ENCODE results near the gene GALNT18. TPM values are rescaled to one million over a fixed set of nuclear protein-coding genes. Genes with fewer than 3 reads are reported as not detected.

GALNT18 gene
- total RNA-seq, 2 donors from 2014 or later, result not detected

DNA sequence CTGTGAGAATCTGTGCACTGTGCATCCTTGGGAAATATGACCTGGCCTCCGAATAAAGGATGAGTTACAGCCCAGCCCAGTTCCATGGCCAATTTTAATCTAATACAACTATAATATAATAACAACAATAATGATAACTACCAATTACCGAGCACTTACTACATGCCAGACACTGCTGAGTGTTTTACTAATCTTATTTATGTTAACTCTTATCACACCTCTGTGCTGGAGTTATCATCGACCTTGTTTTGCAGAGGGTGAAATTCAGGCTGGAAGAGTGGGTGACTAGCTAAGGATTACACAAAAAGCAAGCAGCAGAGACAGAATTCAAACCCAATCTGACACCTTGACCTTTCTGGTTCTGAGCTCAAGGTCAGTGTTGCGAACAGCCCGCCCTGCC is 83.9 kb downstream of the GALNT18 start:
- ATAC-seq (no peak), DNase-seq (no peak)
- peaks cover 30% of the 10 kb centered on the region for H3K27me3 Mint-ChIP-seq
- H3K4me3 Mint-ChIP-seq, result no peak overlapping the region
- no peaks in the 10 kb centered on the region for H3K9me3 ChIP-seq (ENCODE audit: control insufficient read depth, low read length, poor library complexity, severe bottlenecking)
- H3K27ac Mint-ChIP-seq, result no peak overlapping the region
- H3K4me1 Mint-ChIP-seq, result no peaks in the 10 kb centered on the region
- H3K36me3 Mint-ChIP-seq (ENCODE audit: low read depth), result no peaks in the 10 kb centered on the region

DNA sequence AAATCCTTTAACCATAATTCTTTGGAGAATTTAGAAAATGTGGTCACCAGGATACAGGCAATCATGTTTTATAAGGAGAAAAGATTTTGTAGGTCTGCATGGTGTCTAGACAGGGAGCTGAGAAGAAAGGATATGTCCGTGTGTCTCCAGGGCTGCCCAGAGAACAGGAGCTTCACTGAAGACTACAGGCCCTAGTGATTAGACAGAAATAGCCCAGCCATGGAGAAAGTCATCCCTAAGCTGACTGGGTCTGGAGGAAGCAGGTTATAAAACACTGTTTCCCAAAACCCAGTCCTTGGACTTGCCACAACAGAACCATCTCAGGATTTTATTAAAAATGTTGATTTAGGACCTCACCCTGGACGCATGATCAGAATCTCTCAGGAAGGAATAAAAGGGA is 84.4 kb downstream of the GALNT18 start:
- no peaks in the 10 kb centered on the region for H3K4me1 Mint-ChIP-seq
- ATAC-seq (no peak), DNase-seq (no peak)
- H3K9me3 ChIP-seq (ENCODE audit: control insufficient read depth, low read length, poor library complexity, severe bottlenecking), result no peaks in the 10 kb centered on the region
- H3K27me3 Mint-ChIP-seq, result peaks cover 30% of the 10 kb centered on the region
- H3K36me3 Mint-ChIP-seq (ENCODE audit: low read depth), result no peaks in the 10 kb centered on the region
- no peak overlapping the region for H3K27ac Mint-ChIP-seq
- H3K4me3 Mint-ChIP-seq, result no peak overlapping the region

DNA sequence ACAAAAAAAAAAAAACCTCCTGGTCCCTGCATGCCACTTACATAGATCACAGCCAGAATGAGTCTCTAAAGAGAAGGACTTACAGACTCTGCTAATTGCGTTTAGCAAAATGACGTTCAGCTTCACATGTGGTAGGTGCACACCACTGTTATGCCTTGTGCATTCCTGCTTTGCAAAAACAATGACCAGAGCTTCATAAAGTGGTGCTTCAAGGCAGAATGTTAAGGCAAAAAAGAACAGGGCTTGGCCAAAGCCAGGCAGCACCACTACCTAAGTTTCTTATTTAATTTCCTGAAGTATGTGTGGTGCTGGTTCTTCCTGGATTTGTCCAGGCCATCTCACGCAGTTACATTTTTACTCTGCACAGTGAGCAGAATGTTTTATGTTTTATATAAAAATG is 85.2 kb downstream of the GALNT18 start:
- ATAC-seq, result no peak
- no peaks in the 10 kb centered on the region for H3K4me1 Mint-ChIP-seq

DNA sequence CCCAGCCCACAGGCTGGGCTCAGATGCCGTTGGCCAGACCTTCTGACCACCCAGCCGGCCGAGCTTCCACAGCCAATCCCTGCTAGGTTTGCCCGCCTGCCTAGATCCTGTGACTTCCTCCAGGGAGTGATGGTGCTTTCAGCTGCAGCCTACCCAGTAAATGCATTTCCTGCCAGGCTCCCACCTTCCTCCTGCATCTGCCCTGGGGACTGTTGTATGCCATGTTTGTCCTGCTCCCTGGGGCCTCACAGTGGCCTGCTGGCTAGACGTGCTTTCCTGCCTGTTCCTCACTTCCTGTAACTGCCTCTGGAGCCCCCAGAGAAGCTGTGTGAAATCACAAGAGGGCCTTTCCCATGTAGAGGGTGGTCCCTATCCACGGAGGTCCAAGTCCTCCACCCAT is 86.2 kb downstream of the GALNT18 start:
- no peak overlapping the region for H3K27ac Mint-ChIP-seq
- no peak for ATAC-seq
- H3K27me3 Mint-ChIP-seq, result peaks cover 30% of the 10 kb centered on the region
- DNase-seq, result no peak
- no peaks in the 10 kb centered on the region for H3K36me3 Mint-ChIP-seq (ENCODE audit: low read depth)
- no peak overlapping the region for H3K4me3 Mint-ChIP-seq
- no peaks in the 10 kb centered on the region for H3K9me3 ChIP-seq (ENCODE audit: control insufficient read depth, low read length, poor library complexity, severe bottlenecking)
- no peaks in the 10 kb centered on the region for H3K4me1 Mint-ChIP-seq

More for the DNA sequence above, 85.2 kb downstream of the GALNT18 start:
- H3K9me3 ChIP-seq (ENCODE audit: control insufficient read depth, low read length, poor library complexity, severe bottlenecking), result no peaks in the 10 kb centered on the region
- DNase-seq, result no peak
- Mint-ChIP-seq H3K36me3 (ENCODE audit: low read depth) (no peaks in the 10 kb centered on the region), H3K27ac (no peak overlapping the region), H3K4me3 (no peak overlapping the region), H3K27me3 (peaks cover 30% of the 10 kb centered on the region)

DNA sequence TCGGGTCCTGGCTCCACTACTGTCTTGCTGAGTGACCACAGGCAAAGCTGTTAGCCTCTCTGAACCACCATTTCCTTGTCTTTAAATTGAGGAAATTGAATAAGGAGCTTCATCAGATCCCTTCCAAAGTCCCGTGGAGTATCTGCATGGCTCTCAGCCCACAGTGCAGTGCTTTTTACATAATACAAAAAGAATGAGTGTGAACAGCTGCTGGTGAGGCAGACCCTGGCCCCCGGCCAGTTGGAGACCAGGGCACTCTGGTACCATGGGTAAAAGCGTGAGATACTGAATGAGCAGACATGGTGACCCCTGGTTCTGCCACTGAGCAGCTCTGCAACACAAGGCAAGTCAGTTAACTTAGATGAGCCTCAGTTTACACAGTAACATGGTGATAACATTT is 86.8 kb downstream of the GALNT18 start:
- H3K4me3 Mint-ChIP-seq, result no peak overlapping the region
- H3K4me1 Mint-ChIP-seq, result no peaks in the 10 kb centered on the region
- no peak overlapping the region for H3K27ac Mint-ChIP-seq
- no peak for DNase-seq
- no peaks in the 10 kb centered on the region for H3K36me3 Mint-ChIP-seq (ENCODE audit: low read depth)
- H3K27me3 Mint-ChIP-seq, result peaks cover 30% of the 10 kb centered on the region
- ATAC-seq, result no peak
- no peaks in the 10 kb centered on the region for H3K9me3 ChIP-seq (ENCODE audit: control insufficient read depth, low read length, poor library complexity, severe bottlenecking)

DNA sequence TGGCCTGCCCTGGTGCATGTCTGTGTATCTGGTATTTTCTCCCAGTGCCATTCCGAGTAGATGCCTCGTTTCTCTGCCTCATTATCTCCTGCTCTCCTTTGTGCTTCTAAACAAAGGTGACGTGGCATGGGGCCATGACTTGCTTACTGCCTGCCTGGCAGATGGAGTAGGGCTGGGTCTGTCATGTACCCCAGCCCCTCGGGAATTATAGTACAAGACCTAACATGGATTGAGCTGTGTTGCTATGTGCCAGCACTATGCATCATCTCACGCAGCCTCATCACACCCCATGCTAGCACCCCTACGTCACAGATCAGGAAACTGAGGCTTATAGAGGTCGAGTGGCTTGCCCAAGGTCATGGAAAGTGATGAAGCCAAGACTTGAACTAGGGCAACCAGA is 88.1 kb downstream of the GALNT18 start:
- no peaks in the 10 kb centered on the region for H3K36me3 Mint-ChIP-seq (ENCODE audit: low read depth)
- no peaks in the 10 kb centered on the region for H3K9me3 ChIP-seq (ENCODE audit: control insufficient read depth, low read length, poor library complexity, severe bottlenecking)
- ATAC-seq (no peak), DNase-seq (no peak)
- H3K4me3 Mint-ChIP-seq, result no peak overlapping the region
- no peaks in the 10 kb centered on the region for H3K4me1 Mint-ChIP-seq
- H3K27ac Mint-ChIP-seq, result no peak overlapping the region
- peaks cover 22% of the 10 kb centered on the region for H3K27me3 Mint-ChIP-seq

DNA sequence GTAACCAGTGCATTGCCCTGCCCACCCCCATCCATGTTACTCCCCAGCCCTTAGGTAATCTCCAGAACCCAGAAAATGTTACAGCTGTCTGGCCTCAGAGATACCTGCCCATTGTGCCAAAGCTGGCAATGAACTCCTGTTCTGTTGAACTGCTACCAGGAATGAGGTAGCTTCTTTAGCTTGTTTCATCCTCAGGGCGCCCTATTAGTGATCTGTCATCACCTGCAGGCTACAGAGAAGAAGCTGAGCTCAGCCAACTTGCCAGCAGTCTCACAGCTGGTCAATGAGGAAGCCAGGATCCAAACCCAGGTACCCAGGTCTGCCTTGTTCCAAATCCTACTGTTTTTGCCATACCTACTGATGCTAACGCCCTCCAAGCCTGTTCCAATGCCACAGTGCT is 88.7 kb downstream of the GALNT18 start:
- no peaks in the 10 kb centered on the region for H3K9me3 ChIP-seq (ENCODE audit: control insufficient read depth, low read length, poor library complexity, severe bottlenecking)
- H3K36me3 Mint-ChIP-seq (ENCODE audit: low read depth), result no peaks in the 10 kb centered on the region
- H3K4me3 Mint-ChIP-seq, result no peak overlapping the region
- no peak for ATAC-seq
- peaks cover 20% of the 10 kb centered on the region for H3K27me3 Mint-ChIP-seq
- DNase-seq, result no peak
- no peaks in the 10 kb centered on the region for H3K4me1 Mint-ChIP-seq
- no peak overlapping the region for H3K27ac Mint-ChIP-seq

DNA sequence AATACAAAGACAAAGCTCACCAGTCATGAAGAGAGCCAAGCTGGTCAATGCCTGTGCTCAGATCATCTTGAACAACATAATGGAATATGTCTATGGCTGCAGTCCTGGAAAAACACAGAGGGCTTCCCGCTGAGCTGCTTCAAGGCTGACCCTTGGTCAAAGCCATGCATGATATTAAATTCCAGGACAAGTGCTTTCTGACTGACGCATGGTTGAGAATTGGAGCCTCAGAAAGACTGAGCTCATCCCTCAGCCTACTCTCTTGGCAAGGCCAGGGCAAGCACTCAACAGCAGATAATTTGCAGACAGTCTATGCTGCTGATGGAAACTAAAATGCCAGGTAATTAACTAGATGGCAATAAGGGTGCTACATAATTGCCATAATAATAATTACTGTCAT is 89.2 kb downstream of the GALNT18 start:
- no peak for DNase-seq
- Mint-ChIP-seq H3K4me3 (no peak overlapping the region), H3K4me1 (no peaks in the 10 kb centered on the region), H3K36me3 (ENCODE audit: low read depth) (no peaks in the 10 kb centered on the region), H3K27ac (no peak overlapping the region), H3K27me3 (peaks cover 20% of the 10 kb centered on the region)
- H3K9me3 ChIP-seq (ENCODE audit: control insufficient read depth, low read length, poor library complexity, severe bottlenecking), result no peaks in the 10 kb centered on the region
- ATAC-seq, result no peak

DNA sequence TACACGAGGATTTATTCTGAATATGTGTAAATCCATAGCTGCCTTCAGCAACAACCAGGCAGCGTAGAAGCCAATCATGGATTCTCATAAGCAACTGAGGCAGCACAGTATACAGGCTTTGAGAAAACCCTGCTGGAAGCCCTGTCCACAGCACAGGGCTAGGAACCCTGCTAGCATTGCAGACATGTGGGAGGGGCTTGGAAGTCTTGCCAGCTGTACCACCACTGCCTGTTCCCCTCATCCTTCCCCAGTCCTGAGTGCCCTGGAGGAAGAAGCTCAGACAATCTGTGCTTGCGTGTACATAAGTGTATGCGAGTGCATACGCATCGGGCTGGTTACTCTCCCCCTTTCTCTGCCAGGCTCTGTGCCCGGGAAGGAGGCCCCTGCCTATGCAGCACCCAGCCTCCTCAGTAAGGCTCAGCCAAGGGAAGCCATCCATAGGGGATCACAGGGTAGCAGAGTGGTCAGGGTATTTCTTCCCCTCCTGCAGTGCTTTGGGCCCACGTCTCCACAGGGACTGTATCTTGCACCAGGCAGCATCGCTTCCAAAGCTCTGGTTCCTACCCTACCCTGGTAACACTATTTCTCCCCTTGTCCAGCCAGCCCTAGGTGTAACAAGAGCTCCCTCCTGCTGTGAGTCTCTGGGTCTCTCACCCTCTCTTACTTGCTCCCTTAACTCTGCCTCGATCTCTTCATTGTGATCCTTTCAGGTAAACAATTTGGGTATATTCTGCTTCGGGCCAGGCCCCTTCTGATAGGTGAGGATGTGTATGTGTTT is 90.5 kb downstream of the GALNT18 start:
- H3K27ac Mint-ChIP-seq, result no peak overlapping the region
- H3K4me1 Mint-ChIP-seq, result no peaks in the 10 kb centered on the region
- ATAC-seq (no peak), DNase-seq (no peak)
- no peaks in the 10 kb centered on the region for H3K36me3 Mint-ChIP-seq (ENCODE audit: low read depth)
- peaks cover 20% of the 10 kb centered on the region for H3K27me3 Mint-ChIP-seq
- no peaks in the 10 kb centered on the region for H3K9me3 ChIP-seq (ENCODE audit: control insufficient read depth, low read length, poor library complexity, severe bottlenecking)
- H3K4me3 Mint-ChIP-seq, result no peak overlapping the region

DNA sequence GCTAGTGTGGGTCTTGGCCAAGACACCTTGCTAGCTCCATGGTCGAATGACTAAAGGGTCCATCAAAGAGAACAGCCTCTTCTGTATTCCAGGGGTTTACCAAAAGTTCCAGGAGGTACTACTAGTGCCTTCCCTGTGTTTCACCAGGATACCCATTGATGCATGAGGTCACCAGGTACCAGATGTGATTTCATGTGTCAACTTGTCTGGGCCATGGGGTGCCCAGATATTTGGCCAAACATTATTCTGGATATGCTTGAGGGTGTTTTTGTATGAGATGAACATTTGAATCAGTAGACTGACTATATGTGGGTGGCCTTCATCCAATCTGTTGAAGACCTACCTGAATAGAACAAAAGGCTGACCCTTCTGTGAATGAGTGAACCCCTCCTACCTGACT is 92.8 kb downstream of the GALNT18 start:
- H3K27ac Mint-ChIP-seq, result no peak overlapping the region
- no peak overlapping the region for H3K4me3 Mint-ChIP-seq
- DNase-seq (no peak), ATAC-seq (no peak)
- H3K9me3 ChIP-seq (ENCODE audit: control insufficient read depth, low read length, poor library complexity, severe bottlenecking), result no peaks in the 10 kb centered on the region
- H3K27me3 Mint-ChIP-seq, result peaks cover 5% of the 10 kb centered on the region
- H3K36me3 Mint-ChIP-seq (ENCODE audit: low read depth), result peaks cover 2% of the 10 kb centered on the region
- H3K4me1 Mint-ChIP-seq, result no peaks in the 10 kb centered on the region

DNA sequence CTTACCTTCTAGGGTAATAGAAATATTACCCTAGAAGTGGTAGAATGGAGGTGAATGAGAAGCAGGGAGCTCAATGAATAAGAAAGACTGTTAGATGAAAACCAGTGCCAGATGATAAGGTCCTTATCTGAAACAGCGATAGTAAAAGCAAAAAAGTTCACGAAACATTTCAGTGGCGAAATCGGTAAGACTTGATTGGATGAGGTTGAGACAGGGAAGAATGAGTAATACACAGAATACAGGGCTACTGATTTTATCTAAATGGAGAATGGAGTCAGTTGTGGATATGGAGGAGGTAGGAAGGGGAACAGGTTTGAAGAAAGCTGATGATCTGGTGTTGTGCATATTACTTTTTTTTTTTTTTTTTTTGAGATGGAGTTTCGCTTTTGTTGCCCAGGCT is 96.5 kb downstream of the GALNT18 start:
- peaks cover 2% of the 10 kb centered on the region for H3K36me3 Mint-ChIP-seq (ENCODE audit: low read depth)
- H3K4me1 Mint-ChIP-seq, result no peaks in the 10 kb centered on the region
- DNase-seq (no peak), ATAC-seq (no peak)
- H3K27me3 Mint-ChIP-seq, result peaks cover 10% of the 10 kb centered on the region
- H3K4me3 Mint-ChIP-seq, result no peak overlapping the region
- H3K9me3 ChIP-seq (ENCODE audit: control insufficient read depth, low read length, poor library complexity, severe bottlenecking), result no peaks in the 10 kb centered on the region
- no peak overlapping the region for H3K27ac Mint-ChIP-seq

DNA sequence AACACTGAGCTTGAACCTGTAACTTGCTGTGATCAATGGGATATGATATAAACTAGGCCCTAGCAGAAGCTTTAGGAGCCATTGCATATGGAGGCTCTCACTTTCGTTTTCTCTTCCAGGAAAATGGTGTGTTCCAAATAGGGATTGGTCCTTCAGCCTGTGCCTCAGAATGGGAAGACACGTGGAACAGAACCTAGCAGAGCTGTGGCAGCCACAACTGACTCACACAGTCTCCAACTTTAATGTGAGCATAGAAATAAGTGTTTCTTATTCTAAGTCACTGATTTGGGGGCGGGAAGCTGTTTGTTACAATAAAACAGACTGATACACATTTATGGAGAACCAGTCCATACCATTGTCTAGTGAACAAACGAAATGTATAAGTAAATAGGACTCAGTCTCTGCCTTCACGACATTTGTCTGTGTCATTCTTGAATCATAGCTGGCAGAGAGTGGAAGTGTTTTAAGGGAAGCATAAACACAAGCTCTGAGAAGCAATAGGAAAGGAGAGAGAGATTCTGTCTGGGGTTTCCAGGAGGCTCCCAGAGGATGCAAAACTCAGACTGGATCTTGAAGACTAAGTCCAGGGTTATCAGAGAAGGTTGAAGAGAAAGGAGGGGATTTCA is 97.3 kb downstream of the GALNT18 start:
- H3K9me3 ChIP-seq (ENCODE audit: control insufficient read depth, low read length, poor library complexity, severe bottlenecking), result no peaks in the 10 kb centered on the region
- peaks cover 17% of the 10 kb centered on the region for H3K27me3 Mint-ChIP-seq
- no peak overlapping the region for H3K4me3 Mint-ChIP-seq
- peaks cover 2% of the 10 kb centered on the region for H3K36me3 Mint-ChIP-seq (ENCODE audit: low read depth)
- ATAC-seq (no peak), DNase-seq (no peak)
- H3K4me1 Mint-ChIP-seq, result no peaks in the 10 kb centered on the region
- no peak overlapping the region for H3K27ac Mint-ChIP-seq

DNA sequence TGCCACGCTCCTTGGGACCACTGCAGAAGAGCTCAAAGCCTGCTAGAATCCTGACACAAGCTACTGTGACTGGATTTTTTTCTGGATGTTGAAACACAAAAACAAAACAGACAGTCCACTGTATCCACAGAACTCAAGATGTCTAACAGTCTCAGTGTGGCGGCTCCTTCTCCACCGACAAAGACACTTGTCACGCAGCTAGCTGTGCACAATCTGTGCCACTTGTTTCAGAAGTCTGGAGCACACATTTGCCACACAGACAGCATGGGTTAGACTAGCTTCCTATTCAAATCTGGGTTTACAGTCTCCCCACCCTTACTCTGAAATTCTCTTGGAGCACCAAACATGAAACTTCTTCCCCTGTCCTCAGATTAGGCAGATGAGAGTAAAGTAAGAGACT is 99.2 kb downstream of the GALNT18 start:
- H3K27ac Mint-ChIP-seq, result no peak overlapping the region
- DNase-seq (no peak), ATAC-seq (no peak)
- no peaks in the 10 kb centered on the region for H3K4me1 Mint-ChIP-seq
- H3K36me3 Mint-ChIP-seq (ENCODE audit: low read depth), result peaks cover 2% of the 10 kb centered on the region
- H3K4me3 Mint-ChIP-seq, result no peak overlapping the region
- no peaks in the 10 kb centered on the region for H3K9me3 ChIP-seq (ENCODE audit: control insufficient read depth, low read length, poor library complexity, severe bottlenecking)
- peaks cover 26% of the 10 kb centered on the region for H3K27me3 Mint-ChIP-seq

All from T-helper 17 cell (primary cell).